OCI-LY3 (cell line): Measurements from ENCODE around the gene MACROD2.

Source experiments
- H2AFZ ChIP-seq: fragments of 200-600, 300-600 bp; shearing (Covaris generic); 2 replicates; pipeline ENCODE4 v1.6.0; 2014; ENCODE audit warnings: antibody characterized with exemption, low read depth, low read length
- H3K27ac ChIP-seq: fragments of 200-600, 300-600 bp; sonication (generic); 2 replicates; pipeline ENCODE4 v1.5.1; 2014; ENCODE audit warnings: mild to moderate bottlenecking, low read length, moderate library complexity, mixed read lengths
- H3K27me3 ChIP-seq: fragments of 200-600, 300-600 bp; sonication (generic); 2 replicates; pipeline ENCODE4 v1.6.1; 2014; ENCODE audit warnings: low read depth, low read length, mixed read lengths
- H3K36me3 ChIP-seq: fragments of 200-600, 300-600 bp; sonication (generic); replicated peaks from 2 replicates; pipeline ENCODE3; 2014; ENCODE audit warnings: low read depth, low read length, mixed read lengths
- H3K4me1 ChIP-seq: fragments of 300-600, 200-600 bp; sonication (generic); 2 replicates; pipeline ENCODE4 v1.6.1; 2014; ENCODE audit warnings: low read length, mixed read lengths
- H3K4me2 ChIP-seq: fragments of 200-600, 300-600 bp; sonication (generic); 2 replicates; pipeline ENCODE4 v1.6.1; 2014; ENCODE audit warnings: low read length, mixed read lengths
- H3K4me3 ChIP-seq: fragments of 300-600, 200-600 bp; sonication (generic); 2 replicates; pipeline ENCODE4 v1.5.1; 2014; ENCODE audit warnings: antibody characterized with exemption, mild to moderate bottlenecking, low read length, moderate library complexity
- H3K79me2 ChIP-seq: fragments of 300-600, 200-600 bp; shearing (Covaris generic); 2 replicates; pipeline ENCODE4 v1.6.1; 2014; ENCODE audit warnings: mild to moderate bottlenecking, low read length, mixed read lengths
- H3K9ac ChIP-seq: fragments of 300-600, 200-600 bp; shearing (Covaris generic); 2 replicates; pipeline ENCODE4 v1.6.0; 2014; ENCODE audit warnings: mild to moderate bottlenecking, low read length, moderate library complexity
- H3K9me3 ChIP-seq: fragments of 200-600, 300-600 bp; shearing (Covaris generic); 2 replicates; pipeline ENCODE4 v1.6.1; 2014; ENCODE audit warnings: low read length, mixed read lengths; ENCODE audit not compliant: insufficient read depth
- H4K20me1 ChIP-seq: fragments of 200-600, 300-600 bp; sonication (generic); 2 replicates; pipeline ENCODE4 v1.6.1; 2016; ENCODE audit warnings: low read length, mixed read lengths; ENCODE audit not compliant: insufficient read depth
- EZH2phosphoT487 ChIP-seq: fragments of 200-600 bp; shearing (Covaris generic); IDR thresholded peaks from 2 replicates; pipeline ENCODE4 v1.6.1; 2018; ENCODE audit warnings: antibody characterized with exemption, mixed run types, low read depth
- TF ChIP-seq, protein P1 (sequence below): fragments of 200-600, 300-600 bp; sonication (generic); IDR thresholded peaks from 2 replicates; pipeline ENCODE4 v1.5.1; 2014; ENCODE audit warnings: antibody characterized with exemption, low read length, low read depth

MACROD2 gene

DNA sequence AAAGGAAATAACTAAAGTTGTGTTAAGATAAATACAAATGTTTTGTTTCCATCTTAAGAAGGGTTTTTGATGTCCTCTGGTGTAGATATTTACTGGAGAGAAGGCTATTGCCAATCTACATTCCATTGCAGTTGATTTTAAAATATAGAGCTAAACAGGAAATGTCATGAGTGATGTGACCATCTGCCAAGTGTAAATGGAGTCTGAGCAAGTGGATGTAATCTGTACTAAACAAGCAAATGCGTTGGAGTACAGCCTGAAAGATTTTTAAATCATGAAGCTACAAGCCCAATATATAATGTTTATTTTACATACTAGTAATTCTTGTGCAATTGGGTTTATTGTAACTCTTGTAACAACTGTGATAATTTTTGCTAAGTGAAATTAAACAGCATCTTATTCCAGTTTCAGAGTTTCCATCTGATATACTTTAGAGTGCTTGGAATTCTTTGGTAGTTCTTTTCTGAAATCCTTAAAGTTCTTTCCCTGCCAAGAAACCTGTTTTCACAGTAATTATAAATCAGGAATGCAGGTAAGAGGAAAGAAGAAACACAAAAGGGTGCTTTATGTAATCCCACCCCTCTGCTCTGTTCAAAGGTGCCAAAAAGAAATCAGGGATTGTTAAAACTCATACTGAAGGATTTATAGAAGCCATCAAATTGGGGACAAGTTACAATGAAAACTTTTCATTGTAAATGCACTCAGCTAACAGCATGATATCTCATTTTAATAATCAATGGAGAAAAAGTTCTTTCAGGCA lies 389.3 kb downstream of the MACROD2 start:
- no peak overlapping the region for H3K4me2 ChIP-seq
- H2AFZ ChIP-seq, result no peak overlapping the region
- H3K9me3 ChIP-seq, result no peaks in the 10 kb centered on the region; the same call in 1 of the 2 replicates

DNA sequence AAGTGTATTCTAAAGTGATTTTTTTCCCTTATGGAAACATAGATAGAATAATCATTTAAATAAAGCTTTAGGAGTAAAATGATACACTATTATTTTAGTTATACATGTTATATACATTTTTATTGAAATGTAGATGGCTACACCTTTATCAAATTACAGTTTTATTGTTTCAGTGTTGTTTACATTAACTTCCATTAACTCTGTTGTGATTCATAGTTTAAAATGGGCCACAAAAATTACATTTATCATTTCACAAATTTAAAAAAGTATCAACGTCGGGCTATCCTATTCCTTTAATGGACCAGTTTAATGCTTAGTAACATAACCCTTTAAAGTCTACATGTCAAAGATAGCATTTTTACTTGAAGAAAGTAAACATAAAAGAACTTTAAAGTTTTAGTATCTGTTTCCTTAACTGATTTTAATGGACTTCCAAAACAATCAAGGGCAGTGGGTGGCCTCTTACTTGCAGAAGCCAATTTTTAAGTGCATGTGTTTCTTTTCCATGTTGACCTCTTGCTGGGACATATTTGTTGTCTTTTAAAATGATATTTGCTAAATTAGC lies 389.9 kb downstream of the MACROD2 start:
- H3K4me2 ChIP-seq, result no peak overlapping the region
- H4K20me1 ChIP-seq, result no peaks in the 10 kb centered on the region
- no peak overlapping the region for H2AFZ ChIP-seq
- TF ChIP-seq, protein P1, sequence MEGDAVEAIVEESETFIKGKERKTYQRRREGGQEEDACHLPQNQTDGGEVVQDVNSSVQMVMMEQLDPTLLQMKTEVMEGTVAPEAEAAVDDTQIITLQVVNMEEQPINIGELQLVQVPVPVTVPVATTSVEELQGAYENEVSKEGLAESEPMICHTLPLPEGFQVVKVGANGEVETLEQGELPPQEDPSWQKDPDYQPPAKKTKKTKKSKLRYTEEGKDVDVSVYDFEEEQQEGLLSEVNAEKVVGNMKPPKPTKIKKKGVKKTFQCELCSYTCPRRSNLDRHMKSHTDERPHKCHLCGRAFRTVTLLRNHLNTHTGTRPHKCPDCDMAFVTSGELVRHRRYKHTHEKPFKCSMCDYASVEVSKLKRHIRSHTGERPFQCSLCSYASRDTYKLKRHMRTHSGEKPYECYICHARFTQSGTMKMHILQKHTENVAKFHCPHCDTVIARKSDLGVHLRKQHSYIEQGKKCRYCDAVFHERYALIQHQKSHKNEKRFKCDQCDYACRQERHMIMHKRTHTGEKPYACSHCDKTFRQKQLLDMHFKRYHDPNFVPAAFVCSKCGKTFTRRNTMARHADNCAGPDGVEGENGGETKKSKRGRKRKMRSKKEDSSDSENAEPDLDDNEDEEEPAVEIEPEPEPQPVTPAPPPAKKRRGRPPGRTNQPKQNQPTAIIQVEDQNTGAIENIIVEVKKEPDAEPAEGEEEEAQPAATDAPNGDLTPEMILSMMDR, result no peak
- no peak for TF ChIP-seq EZH2phosphoT487
- no peaks in the 10 kb centered on the region for H3K79me2 ChIP-seq
- H3K9ac ChIP-seq, result no peak overlapping the region
- no peaks in the 10 kb centered on the region; the same call in 1 of the 2 replicates for H3K9me3 ChIP-seq
- H3K36me3 ChIP-seq, result no peaks in the 10 kb centered on the region
- H3K4me1 ChIP-seq, result no peaks in the 10 kb centered on the region
- H3K27me3 ChIP-seq, result no peaks in the 10 kb centered on the region
- no peak overlapping the region for H3K27ac ChIP-seq
- no peak overlapping the region for H3K4me3 ChIP-seq

More for the DNA sequence above, 389.3 kb downstream of the MACROD2 start:
- Histone ChIP-seq H3K9ac (no peak overlapping the region), H4K20me1 (no peaks in the 10 kb centered on the region), H3K4me3 (no peak overlapping the region), H3K79me2 (no peaks in the 10 kb centered on the region), H3K4me1 (no peaks in the 10 kb centered on the region), H3K27ac (no peak overlapping the region), H3K27me3 (no peaks in the 10 kb centered on the region), H3K36me3 (no peaks in the 10 kb centered on the region)
- TF ChIP-seq, protein P1, result no peak
- no peak for TF ChIP-seq EZH2phosphoT487

DNA sequence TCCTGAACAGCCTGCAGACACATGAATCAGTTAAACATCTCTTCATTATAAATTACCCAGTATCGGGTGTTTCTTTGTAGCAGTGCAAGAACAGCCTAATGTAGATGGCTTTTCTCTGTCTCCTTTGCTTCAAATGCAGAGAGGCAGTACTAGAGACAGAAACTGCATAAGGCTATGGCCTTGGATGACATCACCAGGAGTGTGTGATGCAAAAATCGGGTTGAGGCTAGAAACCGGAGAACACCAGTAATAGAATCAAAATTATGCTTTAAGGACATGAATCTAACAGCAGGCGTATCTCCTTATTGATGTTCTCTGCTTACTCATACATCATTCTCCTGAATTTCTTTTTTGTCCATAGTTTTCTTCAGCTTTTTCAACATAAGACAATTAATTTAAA lies 391.4 kb downstream of the MACROD2 start:
- H3K4me3 ChIP-seq, result no peak overlapping the region

More for the DNA sequence above, 391.4 kb downstream of the MACROD2 start:
- Histone ChIP-seq H3K27me3 (no peaks in the 10 kb centered on the region), H3K4me2 (no peak overlapping the region), H3K9me3 (no peaks in the 10 kb centered on the region; the same call in 1 of the 2 replicates), H3K36me3 (no peaks in the 10 kb centered on the region), H3K4me1 (no peaks in the 10 kb centered on the region), H2AFZ (no peak overlapping the region), H3K79me2 (no peaks in the 10 kb centered on the region), H3K27ac (no peak overlapping the region), H4K20me1 (no peaks in the 10 kb centered on the region), H3K9ac (no peak overlapping the region)
- TF ChIP-seq, protein P1, result no peak
- no peak for TF ChIP-seq EZH2phosphoT487
